Stimulated activated CD4-positive, alpha-beta T cell treated with anti-CD3 and anti-CD28 coated beads, Interleukin-12 subunit alpha, Interleukin-12 subunit beta, amount 100 ng/mL, for 4 hours (primary cell): ENCODE measurements around the gene HAPSTR1.
A peak's percentile ranks its signal among the peaks of the same experiment; 100 is the strongest.
"Not testable (repeated sequence)": the region's sequence is repeated elsewhere in the genome, so short reads cannot be mapped to it uniquely, and the experiment has no call there.

Source experiments
- DNase-seq: peaks from one replicate; pipeline ENCODE4 v3.0.0-alpha.2; 2020

Gene HAPSTR1, protein sequence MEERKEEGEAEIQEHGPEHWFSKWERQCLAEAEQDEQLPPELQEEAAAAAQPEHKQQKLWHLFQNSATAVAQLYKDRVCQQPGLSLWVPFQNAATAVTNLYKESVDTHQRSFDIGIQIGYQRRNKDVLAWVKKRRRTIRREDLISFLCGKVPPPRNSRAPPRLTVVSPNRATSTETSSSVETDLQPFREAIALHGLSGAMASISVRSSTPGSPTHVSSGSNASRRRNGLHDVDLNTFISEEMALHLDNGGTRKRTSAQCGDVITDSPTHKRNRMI

DNA sequence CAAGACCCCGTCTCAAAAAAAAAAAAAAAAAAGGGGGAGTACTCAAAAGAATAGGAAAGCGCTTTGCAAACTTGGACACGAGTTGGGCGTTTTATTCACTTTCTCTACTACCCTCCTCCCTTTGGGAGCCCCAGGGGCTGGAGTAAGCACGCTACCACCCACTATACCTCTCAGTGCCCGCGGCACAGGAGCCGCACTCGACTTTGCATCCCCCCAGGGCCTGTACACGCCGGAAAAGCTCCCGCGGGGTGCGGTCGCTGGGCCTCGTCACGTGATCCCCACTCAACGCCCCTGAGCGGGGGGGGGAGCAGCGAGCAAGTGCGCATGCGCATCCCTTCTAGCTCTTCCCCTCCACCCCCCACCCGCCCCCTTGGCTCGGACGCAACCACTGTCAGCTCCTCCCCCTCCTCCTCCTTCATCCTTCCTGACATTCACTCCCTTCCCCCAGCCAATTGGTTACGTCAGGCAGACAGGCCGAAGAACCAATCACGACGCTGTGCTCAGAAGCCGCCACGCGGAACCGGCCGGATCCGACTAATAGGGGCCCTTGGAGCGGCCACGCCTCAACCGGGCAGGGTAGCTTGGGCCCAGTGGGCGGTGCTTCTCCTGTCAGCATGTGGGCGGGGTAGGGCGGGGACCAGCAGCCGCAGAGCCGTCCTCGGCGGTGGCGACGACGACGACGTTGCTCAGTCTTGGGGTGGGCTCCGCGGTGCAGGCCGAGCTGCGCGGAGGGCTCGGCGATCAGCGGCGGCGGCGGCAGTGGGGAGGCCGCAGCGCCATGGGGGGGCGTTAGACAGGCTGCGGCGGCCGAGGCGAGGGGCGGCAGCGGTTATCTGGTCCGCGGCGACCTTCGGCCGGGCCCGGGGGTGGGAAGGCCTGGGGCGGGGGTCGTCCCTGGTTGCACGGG is at the start of gene HAPSTR1:
Gene HAPSTR1 (plus strand): TSS at position 685 of the 907 bp plus-strand sequence. CDS start 401 bp downstream, outside the sequence.
- peak; percentile 98 for DNase-seq

DNA sequence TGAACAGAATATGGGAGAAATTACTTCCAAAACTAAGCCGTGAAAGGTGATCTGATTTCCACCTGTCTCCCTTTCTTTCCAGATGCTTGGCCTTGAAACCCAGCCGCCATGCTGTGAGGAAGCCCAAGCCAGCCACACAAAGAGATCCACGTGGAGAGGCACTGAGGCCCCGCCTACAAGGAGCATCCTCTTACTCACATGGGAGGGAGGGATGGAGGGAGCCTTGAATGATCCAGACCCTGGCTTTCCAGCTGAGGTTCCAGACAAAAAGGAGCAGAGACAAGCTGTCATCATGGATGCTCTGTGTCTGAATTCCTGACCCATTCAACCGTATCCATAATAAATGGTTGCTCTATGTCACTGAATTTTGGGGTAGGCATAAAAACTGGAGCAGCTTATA is 48.9 kb upstream of the HAPSTR1 start:
- DNase-seq, result no peak

DNA sequence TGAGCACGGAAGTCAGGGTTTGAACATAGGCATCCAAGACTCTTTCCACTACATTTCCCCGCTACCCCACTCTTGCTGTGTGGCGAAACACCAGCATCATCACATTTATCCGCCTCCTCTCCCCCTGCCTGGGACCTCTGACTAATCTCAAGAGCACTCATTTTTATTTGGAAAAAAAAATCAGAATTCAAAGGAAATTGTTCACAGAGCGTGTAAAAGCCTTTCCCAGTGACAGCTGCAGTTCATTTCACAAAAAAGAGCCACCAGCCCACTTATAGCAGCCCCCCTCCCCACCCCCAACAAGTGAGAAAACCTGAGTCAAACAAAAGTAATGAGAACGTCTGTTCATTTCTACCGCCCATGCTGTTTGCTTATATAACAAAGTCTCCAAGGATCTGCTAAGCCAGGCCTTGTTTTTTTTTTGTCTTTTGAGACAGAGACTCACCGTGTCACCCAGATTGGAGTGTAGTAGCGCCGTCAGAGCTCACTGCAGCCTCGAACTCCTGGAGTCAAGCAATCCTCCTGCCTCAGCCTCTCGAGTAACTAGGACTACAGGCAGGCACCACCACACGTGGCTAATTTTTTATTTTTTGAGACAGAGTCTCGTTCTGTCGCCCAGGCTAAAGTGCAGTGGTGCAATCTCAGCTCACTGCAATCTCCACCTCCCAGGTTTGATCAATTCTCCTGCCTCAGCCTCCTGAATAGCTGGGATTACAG is 48.3 kb upstream of the HAPSTR1 start:
- no peak for DNase-seq

DNA sequence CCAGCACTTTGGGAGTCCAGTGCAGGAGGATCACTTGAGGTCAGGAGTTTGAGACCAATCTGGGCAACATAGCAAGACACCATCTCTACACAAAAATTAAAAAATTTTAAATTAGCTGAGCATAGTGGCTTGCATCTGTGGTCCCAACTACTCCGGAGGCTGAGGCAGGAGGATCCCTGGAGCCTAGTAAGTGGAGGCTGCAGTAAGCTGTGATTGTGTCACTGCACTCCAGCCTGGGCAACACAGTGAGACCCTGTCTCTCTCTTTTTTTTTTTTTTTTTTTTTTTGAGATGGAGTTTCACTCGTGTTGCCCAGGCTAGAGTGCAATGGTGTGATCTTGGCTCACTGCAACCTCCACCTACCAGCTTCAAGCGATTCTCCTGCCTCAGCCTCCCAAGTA is 45.9 kb upstream of the HAPSTR1 start:
- not testable (repeated sequence) for DNase-seq

DNA sequence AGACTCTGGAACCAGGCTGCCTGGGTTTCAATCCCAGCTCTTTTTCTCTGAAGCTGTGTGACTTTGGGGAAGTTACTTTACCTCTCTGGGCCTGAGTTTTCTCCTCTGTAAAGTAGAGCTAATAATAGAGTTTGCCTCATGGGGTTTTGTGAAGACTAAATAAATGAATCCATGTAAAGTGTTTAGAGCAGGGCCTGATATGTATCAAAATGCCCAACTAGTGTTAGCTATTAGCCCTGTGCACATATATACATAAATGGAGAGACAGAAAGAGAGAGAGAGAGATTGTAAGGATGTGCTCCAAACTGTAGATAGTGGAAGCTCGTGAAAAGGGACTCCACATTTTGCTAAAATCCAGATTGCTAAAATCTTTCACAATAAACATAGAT is 44.8 kb upstream of the HAPSTR1 start:
- no peak for DNase-seq

DNA sequence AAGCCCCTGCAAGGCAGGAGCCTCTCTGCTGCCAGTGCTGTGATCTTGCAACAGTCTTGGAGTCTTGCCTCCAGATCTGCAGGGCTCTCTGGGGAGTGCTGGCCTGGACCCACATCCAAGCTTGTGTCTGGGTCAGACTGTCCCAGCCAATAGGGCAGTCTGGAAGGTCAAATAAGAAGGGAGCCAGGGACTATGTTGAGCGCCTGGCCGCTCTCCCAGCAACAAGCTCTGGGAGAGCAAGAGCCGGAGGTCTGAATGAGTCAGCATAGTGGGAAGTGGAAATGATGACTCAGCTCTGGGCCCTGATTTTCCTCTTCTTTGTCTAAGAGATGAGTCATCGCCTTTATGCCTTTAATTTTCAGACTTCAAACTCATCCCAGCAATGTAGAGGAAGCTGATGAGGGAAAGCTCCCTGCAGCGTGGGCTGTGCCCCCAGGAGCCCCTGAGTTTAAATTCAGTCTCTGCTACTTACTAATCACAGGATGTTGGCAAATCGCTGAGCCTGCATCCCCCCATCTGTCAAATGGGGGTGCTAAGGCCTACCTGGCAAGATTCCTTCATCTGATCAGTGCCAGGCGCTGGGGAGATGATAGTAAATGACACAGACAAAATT is 43.6 kb upstream of the HAPSTR1 start:
- peak; percentile 43 for DNase-seq

DNA sequence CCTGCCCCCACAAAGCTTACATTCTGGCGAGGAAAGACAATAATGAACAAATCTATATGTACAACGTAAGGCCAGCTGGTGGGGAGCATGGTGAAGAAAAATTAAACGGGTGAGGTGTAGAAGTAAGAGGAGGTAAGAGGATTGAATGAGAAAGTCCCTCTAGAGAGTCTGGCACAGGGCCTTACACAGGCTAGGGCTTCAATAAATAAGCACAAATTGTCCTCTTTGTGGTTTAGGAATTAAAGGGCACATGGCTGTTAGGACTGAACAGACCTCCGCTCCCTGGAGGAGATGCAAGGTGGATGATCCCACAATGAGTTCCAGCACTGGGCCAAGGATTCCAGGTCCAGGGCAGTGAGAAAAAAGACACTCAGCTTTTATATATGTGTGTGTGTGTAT is 43.1 kb upstream of the HAPSTR1 start:
- DNase-seq, result no peak

DNA sequence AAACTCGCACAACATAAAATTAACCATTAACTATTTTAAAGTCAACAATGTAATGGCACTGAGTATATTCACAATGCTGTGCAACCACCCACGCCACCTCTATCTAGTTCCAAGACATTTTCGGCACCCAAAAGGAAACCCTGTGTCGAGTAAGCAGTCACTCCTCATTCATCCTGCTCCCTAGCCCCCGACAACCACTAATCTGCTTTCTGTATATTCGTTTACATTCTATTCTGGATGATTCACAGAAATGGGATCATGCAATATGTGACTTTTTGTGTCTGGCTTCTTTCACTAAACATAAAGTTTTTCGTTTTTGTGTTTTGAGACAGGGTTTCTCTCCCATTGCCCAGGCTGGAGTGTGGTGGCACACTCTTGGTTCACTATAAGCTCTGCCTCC is 42.2 kb upstream of the HAPSTR1 start:
- DNase-seq, result no peak

DNA sequence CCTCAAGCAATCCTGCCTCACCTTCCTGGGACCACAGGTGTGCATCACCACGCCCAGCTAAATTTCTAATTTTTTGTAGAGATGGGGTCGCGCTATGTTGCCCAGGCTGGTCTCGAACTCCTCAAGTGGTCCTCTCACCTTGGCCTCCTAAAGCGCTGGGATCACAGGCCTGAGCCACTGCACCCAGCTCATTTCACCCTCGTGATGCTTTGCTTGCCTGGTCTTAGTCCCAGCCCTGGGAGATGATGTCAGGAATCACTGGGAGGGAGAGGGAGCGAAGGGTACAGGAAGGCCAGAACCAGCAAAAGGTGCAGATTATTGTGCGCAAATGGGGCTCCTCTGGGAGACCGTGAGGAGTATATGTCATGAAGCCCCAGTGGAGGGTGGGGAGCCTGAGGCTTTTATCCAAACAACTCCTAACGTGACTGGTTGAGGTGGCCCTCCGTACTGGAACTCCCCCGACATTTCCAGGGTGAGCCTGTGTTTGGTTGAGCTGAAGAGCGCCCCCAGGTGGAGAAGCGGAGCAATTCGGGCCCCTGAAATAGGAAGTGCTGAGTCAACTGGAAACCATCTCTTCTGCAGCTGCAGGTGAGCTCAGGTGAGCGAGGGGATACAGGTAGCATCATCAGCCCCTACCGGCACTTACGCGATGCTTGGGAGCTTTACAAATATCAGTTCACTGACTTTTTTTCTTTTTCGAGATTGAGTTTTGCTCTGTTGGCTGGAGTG is 41.2 kb upstream of the HAPSTR1 start:
- no peak for DNase-seq

DNA sequence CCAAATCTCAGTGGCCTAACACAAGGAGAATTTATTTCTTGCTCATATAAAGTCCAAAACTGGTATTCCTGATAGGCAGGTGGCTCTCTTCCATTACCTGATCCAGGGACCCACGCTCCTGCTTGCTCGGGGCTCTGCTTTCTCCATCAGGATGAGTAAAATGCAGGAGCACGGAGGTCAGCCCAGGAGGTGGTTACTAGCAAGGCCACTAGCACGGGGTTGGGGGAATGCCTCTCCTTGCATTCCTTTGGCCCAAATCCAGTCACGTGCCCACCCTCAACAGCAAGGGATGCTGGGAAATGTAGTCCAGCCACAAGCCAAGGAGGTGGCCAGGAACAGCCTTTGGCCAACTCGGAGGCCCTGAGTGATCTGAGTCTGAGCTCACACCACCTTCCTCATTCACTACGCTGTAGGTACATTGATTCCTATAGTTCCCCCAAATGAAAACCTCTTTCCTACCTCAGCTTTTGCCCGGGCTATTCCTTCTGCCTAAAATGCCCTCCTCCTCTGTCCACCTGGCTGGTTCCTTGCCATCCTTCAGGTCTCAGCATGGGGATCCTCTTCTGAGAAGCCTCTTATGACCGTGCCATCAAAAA is 38.3 kb upstream of the HAPSTR1 start:
- no peak for DNase-seq

DNA sequence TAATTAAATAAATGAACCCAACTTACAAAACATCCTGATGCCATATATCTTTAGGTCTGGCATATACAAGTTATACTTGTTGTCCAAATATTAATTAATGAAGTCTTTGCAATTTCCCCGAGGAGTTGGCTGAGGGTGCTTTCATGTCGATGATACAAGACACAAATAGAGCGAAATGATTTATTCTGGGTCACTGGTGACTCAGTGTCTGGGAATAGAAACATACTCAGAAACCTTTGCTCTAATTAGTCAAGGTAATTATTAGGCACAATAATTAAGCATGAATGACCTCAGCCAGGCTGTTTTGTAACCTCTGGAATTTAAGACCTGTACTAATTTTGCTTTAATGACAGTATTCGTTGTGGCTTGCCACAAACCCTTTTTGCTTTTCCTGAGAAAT is 37.0 kb upstream of the HAPSTR1 start:
- no peak for DNase-seq

DNA sequence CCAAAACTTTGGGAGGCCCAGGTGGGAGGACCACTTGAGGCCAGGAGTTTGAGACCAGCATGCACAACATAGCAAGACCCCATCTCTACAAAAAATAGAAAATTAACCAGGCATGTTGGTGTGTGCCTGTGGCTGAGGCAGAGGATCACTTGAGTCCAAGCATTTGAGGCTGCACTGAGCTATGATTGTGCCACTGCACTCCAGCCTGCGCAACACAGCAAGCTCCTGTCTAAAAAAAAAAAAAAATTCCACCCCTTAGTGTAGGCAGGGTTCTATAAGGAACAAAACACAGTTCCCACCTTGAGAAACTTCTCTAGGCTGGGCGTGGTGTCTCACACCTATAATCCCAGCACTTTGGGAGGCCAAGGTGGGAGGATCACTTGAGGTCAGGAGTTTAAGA is 36.3 kb upstream of the HAPSTR1 start:
- no peak for DNase-seq

DNA sequence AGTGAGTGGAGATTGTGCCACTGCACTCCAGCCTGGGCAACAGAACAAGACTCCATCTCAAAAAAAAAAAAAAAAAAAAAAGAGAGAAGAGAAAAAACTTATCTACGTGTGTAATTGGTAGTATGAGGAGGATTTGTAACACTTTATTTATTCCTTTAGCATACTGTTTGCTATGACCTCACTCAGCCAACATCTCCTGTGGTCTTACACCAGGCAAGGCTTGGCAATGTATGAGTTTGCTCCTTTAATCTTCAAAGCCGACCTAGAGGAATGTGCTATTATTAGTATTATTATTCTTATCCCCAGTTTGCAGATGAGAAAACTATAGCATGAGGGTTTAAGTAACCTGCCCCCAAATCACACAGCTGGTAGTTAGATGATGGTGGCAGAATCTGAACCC is 35.8 kb upstream of the HAPSTR1 start:
- DNase-seq, result no peak

DNA sequence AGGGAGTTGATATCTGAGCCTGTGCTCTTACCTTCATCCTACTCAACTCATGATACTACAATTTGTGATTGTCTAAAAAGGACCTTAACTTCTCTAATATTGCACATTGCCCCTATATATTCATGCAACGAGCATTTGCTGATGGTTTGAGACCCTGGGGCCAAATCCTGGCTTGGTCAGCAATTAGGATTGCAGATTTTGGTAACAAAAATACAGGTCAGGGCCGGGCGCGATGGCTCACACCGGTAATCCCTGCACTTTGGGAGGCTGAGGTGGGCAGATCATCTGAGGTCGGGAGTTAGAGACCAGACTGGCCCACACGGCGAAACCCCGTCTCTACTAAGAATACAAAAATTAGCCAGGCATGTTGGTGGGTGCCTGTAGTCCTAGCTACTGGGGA is 35.4 kb upstream of the HAPSTR1 start:
- no peak for DNase-seq

DNA sequence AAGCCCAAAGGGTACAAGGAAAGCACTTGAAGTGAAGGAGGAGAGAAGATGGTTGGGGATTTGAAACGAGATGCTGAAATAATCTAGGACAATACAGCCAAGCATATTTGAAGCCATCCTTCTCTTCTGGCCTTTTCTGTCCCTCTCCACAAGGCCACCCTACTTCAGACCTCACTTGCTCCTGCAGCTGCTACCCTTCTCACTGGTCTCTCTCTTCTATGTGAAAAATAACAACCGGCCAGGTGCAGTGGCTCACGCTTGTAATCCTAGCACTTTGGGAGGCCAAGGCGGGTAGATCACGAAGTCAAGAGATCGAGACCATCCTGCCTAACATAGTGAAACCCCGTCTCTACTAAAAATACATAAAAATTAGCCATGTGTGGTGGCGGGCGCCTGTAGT is 33.2 kb upstream of the HAPSTR1 start:
- DNase-seq, result no peak

DNA sequence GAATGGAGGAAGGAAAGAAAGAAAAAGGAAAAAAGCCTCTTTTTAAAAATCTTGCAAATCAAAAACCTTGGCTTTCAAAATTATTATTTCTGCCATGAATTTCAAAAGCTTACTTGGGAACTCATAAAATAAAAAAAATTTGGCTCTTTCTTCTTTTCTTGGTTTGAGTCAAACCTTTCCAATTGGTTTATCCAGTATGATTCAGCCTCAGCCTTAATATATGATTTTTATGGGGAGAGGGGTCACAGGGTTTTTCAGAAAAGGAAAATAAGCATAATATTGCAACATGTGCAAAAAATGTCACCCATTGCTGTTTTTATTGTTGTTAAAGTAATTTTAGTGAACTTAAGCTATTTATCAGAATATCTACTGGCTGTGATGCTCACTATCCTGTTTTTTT is 31.2 kb upstream of the HAPSTR1 start:
- DNase-seq, result no peak

DNA sequence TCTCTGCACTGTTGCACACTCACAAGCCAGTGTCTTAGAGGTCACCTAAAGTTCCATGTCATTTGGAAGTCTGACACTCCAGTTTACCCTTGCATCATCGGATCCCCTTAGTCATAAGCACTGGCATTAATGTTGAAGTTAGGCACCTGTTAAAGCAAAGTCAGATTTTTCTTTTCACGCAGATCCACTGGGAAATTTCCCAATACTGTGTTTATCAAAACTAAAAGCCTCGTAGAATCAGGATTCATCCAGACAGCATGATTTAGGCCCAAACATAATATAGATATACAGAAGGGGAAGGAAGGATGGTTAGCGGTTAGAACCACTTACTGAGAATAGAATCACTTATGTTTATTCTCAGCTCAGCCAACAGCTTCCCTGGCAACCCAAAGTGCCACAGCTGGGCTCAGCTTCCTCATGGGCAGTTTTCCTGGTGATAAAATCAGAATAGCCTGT is 30.1 kb upstream of the HAPSTR1 start:
- no peak for DNase-seq

DNA sequence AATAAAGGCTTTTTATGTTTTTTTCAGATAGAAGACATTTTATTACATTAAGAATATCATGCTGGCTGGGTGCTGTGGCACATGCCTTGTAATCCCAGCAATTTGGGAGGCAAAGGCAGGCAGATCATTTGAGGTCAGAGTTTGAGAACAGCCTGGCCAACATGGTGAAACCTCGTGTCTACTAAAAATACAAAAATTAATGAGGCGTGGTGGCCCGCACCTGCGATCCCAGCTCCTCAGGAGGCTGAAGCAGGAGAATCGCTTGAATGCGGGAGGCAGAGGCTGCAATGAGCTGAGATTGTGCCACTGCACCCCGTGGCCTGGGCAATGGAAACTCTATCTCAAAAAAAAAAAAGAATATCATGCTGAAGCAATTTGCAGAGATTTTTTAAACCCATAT is 29.1 kb upstream of the HAPSTR1 start:
- no peak for DNase-seq

DNA sequence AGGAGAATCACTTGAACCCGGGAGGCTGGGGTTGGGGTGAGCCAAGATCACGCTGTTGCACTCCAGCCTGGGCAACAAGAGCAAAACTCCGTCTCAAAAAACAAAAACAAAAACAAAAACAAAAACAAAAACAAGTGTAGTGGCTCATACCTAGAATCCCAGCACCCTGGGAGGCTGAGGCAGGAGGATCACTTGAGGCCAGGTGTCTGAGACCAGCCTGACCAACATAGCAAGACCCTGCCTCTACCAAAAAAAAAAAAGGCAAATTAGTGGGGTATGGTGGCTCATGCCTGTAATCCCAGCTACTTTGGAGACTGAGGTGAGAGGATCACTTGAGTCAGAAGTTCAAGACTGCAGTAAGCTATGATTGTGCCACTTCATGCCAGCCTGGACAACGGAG is 26.4 kb upstream of the HAPSTR1 start:
- DNase-seq, result no peak

DNA sequence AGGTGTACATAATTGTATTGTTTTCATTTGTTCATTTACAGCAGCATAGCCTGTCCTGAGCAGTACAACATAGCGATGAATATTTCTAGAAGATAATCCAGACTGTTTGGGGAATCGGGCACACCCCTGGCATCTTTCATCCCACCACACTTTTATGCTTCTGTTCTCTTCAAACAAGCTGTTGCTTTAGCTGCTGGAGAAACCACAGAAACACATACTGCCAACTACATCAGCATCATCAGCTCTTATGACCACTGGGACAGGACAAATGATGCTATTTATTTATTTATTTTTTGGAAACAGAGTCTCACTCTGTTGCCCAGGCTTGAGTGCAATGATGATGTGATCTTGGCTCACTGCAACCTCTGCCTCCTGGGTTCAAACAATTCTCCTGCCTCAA is 22.6 kb upstream of the HAPSTR1 start:
- no peak for DNase-seq

DNA sequence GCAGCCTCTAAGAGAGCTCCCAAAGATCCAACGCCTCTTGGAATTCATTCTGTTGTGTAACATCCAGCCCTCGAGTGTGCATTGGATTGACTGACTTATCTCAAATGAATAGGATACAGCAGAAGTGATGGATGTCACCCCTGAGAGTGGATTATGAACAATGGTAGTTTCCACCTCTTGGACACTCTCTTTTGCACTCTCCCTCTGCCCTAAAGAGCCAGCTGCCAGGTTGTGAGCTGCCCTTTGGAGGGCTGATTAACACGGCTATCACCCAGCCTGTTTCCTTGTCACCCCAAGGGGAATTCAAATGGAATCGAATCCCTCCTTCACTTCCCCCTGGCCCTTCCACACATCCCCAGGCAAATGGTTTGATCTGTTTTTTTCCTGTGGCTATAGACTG is 21.2 kb upstream of the HAPSTR1 start:
- no peak for DNase-seq

DNA sequence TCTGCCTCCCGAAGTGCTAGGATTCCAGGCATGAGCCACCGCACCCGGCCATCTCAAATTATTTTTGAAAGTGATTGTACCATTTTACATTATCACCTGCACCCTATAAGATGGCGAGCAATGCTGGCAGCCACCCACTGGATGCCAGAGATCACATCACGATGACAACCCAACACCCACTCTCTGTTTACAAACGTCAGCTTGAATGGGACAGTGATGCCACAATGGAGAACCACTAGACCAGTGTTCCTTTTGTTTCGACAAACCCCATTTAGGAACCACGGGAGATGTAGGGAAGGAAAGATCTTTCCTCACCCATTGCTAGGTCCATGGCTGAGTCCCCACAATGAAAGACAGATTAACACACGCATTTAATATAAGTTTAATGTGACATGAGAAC is 20.1 kb upstream of the HAPSTR1 start:
- DNase-seq, result no peak
